ENCODE data around the gene NDOR1.

NDOR1 gene

GRCh38 chr9:137205126-137206069 lies at the start of gene NDOR1, which contains the start of gene TMEM203:
Gene NDOR1, plus strand, starts transcription at chr9:137205700. Its CDS starts 78 bp downstream, at chr9:137205778.
Gene TMEM203, minus strand, starts transcription at chr9:137205648. Its CDS starts 234 bp downstream, at chr9:137205414.
- peak; percentile 80 for DNase-seq (ENCODE audit: low read depth)

GRCh38 chr9:137156567-137157375 lies 48.7 kb upstream of the NDOR1 start:
- DNase-seq (ENCODE audit: low read depth), result peak; percentile 50
- TF ChIP-seq CTCF (IDR thresholded peaks at IDR 0.05; ENCODE audit: low read length, missing control alignments), result no peak
- H3K4me3 ChIP-seq (replicated peaks; ENCODE audit: low read depth, low read length), result peak overlapping the region; percentile 29

More at GRCh38 chr9:137205126-137206069, at the start of gene NDOR1, which contains the start of gene TMEM203:
- TF ChIP-seq CTCF (IDR thresholded peaks at IDR 0.05; ENCODE audit: low read length, missing control alignments), result no peak
- H3K4me3 ChIP-seq (replicated peaks; ENCODE audit: low read depth, low read length), result peak within 1 kb of the TSS; percentile 91

GRCh38 chr9:137157618-137158415 lies 47.7 kb upstream of the NDOR1 start:
- DNase-seq (ENCODE audit: low read depth), result no peak
- no peak overlapping the region for H3K4me3 ChIP-seq (replicated peaks; ENCODE audit: low read depth, low read length)
- no peak for TF ChIP-seq CTCF (IDR thresholded peaks at IDR 0.05; ENCODE audit: low read length, missing control alignments)

- H3K4me3 ChIP-seq (replicated peaks; ENCODE audit: low read depth, low read length), result no peak overlapping the region
- no peak for DNase-seq (ENCODE audit: low read depth)
- no peak for TF ChIP-seq CTCF (IDR thresholded peaks at IDR 0.05; ENCODE audit: low read length, missing control alignments)
Measured at GRCh38 chr9:137158625-137159024, 46.9 kb upstream of the NDOR1 start.

GRCh38 chr9:137159105-137160053 lies 46.1 kb upstream of the NDOR1 start:
- DNase-seq (ENCODE audit: low read depth), result no peak
- TF ChIP-seq CTCF (IDR thresholded peaks at IDR 0.05; ENCODE audit: low read length, missing control alignments), result no peak
- H3K4me3 ChIP-seq (replicated peaks; ENCODE audit: low read depth, low read length), result no peak overlapping the region

All from fibroblast of pulmonary artery (primary cell).